Measurements from ENCODE around the gene ZNF76. TPM values are rescaled to one million over a fixed set of nuclear protein-coding genes. Genes with fewer than 3 reads are reported as not detected.

The ZNF76 gene
- total and polyA plus RNA-seq, 2 donors (not counting 3 experiments of a cell fraction or from before 2014, with no cell fraction given) = 27.9 to 34.6 TPM

DNA sequence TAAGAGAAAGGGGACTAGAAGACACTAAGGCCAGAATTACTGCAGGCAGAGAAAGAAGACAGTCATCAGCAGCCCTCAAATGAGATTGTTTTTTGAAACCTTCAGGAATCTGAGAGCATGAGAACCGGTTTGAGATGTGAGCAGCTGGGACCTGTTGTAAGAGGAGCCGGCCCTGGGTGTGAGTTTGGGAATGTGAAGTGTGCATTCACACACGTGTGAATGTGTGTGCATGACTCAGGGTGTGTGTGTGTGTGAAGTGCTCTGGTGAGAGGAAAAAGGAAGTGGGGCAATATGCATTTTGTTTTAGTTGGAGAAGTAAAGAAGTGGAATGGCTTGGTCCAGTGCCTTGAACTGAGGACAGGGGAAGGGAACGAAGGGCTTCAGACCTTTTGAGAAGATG, 41.5 kb upstream of the ZNF76 start:
- BruUV-seq (replicated peaks) = no TSS peak
- TF ChIP-seq, protein P1, sequence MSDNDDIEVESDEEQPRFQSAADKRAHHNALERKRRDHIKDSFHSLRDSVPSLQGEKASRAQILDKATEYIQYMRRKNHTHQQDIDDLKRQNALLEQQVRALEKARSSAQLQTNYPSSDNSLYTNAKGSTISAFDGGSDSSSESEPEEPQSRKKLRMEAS (IDR thresholded peaks at IDR 0.05; ENCODE audit: insufficient read depth, insufficient read length) = no peak
- TF ChIP-seq POLR2AphosphoS5 (IDR thresholded peaks at IDR 0.05; ENCODE audit: insufficient read depth, low read depth, low read length) (no peak), MYC (IDR thresholded peaks at IDR 0.05; ENCODE audit: low read depth, low read length) (no peak), FOS (IDR thresholded peaks at IDR 0.05; ENCODE audit: borderline replicate concordance, insufficient read depth, low read length) (no peak), JUN (IDR thresholded peaks at IDR 0.05; ENCODE audit: borderline replicate concordance, insufficient read depth, insufficient read length, low read depth) (no peak), EZH2 (IDR thresholded peaks at IDR 0.05; ENCODE audit: borderline replicate concordance, low read depth, low read length, severe bottlenecking) (no peak), GATA2 (IDR thresholded peaks at IDR 0.05; ENCODE audit: insufficient read depth, insufficient read length, low read depth, low read length) (no peak), POLR2A (IDR thresholded peaks at IDR 0.05; ENCODE audit: low read depth, low read length) (no peak)
- TF ChIP-seq, protein P2, sequence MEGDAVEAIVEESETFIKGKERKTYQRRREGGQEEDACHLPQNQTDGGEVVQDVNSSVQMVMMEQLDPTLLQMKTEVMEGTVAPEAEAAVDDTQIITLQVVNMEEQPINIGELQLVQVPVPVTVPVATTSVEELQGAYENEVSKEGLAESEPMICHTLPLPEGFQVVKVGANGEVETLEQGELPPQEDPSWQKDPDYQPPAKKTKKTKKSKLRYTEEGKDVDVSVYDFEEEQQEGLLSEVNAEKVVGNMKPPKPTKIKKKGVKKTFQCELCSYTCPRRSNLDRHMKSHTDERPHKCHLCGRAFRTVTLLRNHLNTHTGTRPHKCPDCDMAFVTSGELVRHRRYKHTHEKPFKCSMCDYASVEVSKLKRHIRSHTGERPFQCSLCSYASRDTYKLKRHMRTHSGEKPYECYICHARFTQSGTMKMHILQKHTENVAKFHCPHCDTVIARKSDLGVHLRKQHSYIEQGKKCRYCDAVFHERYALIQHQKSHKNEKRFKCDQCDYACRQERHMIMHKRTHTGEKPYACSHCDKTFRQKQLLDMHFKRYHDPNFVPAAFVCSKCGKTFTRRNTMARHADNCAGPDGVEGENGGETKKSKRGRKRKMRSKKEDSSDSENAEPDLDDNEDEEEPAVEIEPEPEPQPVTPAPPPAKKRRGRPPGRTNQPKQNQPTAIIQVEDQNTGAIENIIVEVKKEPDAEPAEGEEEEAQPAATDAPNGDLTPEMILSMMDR (IDR thresholded peaks at IDR 0.05; ENCODE audit: extremely low read depth in 1 of 2, insufficient read depth in 1 of 2, low read depth in 1 of 2, low read length in 2 of 2) = no peak
- Histone ChIP-seq H3K36me3 (ENCODE audit: control insufficient read depth in 2 of 2, extremely low read depth in 1 of 2, insufficient read depth in 2 of 2, low read length in 2 of 2) (no peaks in the 10 kb centered on the region), H3K9ac (replicated peaks; ENCODE audit: extremely low read depth, insufficient read depth, low read length) (no peak overlapping the region), H3K9me1 (replicated peaks; ENCODE audit: control insufficient read depth, extremely low read depth, insufficient read depth, low read length) (no peaks in the 10 kb centered on the region), H3K4me1 (ENCODE audit: control insufficient read depth, extremely low read depth, insufficient read depth, low read length) (peaks cover 5% of the 10 kb centered on the region), H2AFZ (ENCODE audit: low read depth, low read length) (no peak overlapping the region), H3K4me2 (ENCODE audit: insufficient read depth, low read length) (no peak overlapping the region), H3K79me2 (ENCODE audit: control insufficient read depth, insufficient read depth, low read length) (no peaks in the 10 kb centered on the region), H4K20me1 (replicated peaks; ENCODE audit: control insufficient read depth, extremely low read depth, insufficient read depth, low read length) (no peaks in the 10 kb centered on the region), H3K27ac (ENCODE audit: insufficient read depth, low read depth, low read length) (no peak overlapping the region), H3K4me3 (replicated peaks in 1 of 3; ENCODE audit: insufficient read depth in 1 of 3, low read depth in 1 of 3, low read length in 3 of 3) (no peak overlapping the region), H3K9me3 (replicated peaks; ENCODE audit: control insufficient read depth, insufficient read depth, low read length) (no peaks in the 10 kb centered on the region), H3K27me3 (ENCODE audit: control insufficient read depth in 2 of 2, insufficient read depth in 2 of 2, low read length in 2 of 2) (peaks cover 22% of the 10 kb centered on the region in 2 experiments)
- no peak for FAIRE-seq
- intact Hi-C loops (cut with micrococcal nuclease) = loop anchor here (5.0 kb wide), 1 partner anchor 39 kb away; the partner anchor contains the start of gene ZNF76
- dilution Hi-C loops (cut with MboI; ENCODE audit: extremely low pct_ligation_motif_present, low sequenced_read_pairs) = no loop called here
- CTCF ChIA-PET = interaction anchor here (2.2 to 3.3 kb wide), 3 partner anchors 12 to 23 kb away, joined by 6 to 29 read pairs (median 29); no protein-coding TSS in a partner anchor
- peak; percentile 19 for DNase-seq (ENCODE audit: low read depth, low spot score)
- POLR2A ChIA-PET = interaction anchor here (1.3 kb wide), 1 partner anchor 13 kb away, joined by 3 read pairs; no protein-coding TSS in a partner anchor
